Neural progenitor cell (in vitro differentiated cells): Measurements from ENCODE around the gene CYB5A.

Experiments used
- EZH2phosphoT487 ChIP-seq: fragments of 200-600 bp; sonication (generic); IDR thresholded peaks from 2 replicates; pipeline ENCODE4 v1.6.1; 2017; ENCODE audit warnings: antibody characterized with exemption
- TF ChIP-seq, protein P1 (sequence below): fragments of 200-600 bp; sonication (generic); IDR thresholded peaks from 2 replicates; pipeline ENCODE4 v1.5.1; 2017; ENCODE audit warnings: antibody characterized with exemption, mild to moderate bottlenecking

DNA sequence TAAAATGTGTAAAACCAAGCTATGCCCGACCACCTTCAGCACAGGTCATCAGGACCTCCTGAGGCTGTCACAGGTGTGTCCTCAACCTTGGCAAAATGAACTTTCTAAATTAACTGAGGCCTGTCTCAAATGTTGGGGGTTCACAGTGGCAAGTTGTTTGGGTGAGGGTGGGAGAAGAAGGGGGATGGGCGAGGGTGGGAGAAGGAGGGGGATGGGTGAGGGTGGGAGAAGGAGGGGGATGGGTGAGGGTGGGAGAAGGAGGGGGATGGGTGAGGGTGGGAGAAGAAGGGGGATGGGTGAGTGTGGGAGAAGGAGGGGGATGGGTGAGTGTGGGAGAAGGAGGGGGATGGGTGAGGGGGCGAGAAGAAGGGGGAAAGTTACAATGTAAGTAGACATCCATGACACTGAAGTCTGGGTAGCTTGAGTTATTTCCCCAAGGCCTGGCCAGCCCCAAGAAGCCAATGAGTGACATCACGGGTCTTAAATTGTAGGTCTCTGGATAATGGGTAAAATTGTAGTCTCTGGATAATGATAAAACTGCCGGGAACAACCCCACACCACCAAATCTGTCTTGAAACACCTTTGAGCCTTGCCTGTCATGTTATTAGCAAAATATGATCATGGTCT, 87.1 kb downstream of the CYB5A start:
- TF ChIP-seq EZH2phosphoT487 = no peak
- TF ChIP-seq, protein P1, sequence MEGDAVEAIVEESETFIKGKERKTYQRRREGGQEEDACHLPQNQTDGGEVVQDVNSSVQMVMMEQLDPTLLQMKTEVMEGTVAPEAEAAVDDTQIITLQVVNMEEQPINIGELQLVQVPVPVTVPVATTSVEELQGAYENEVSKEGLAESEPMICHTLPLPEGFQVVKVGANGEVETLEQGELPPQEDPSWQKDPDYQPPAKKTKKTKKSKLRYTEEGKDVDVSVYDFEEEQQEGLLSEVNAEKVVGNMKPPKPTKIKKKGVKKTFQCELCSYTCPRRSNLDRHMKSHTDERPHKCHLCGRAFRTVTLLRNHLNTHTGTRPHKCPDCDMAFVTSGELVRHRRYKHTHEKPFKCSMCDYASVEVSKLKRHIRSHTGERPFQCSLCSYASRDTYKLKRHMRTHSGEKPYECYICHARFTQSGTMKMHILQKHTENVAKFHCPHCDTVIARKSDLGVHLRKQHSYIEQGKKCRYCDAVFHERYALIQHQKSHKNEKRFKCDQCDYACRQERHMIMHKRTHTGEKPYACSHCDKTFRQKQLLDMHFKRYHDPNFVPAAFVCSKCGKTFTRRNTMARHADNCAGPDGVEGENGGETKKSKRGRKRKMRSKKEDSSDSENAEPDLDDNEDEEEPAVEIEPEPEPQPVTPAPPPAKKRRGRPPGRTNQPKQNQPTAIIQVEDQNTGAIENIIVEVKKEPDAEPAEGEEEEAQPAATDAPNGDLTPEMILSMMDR = no peak
